ENCODE measurements around the gene MAGED2. TPM values are rescaled to one million over a fixed set of nuclear protein-coding genes. Genes with fewer than 3 reads are reported as not detected.

The MAGED2 gene
- total and polyA plus RNA-seq, 2 donors (not counting 3 experiments of a cell fraction or from before 2014, with no cell fraction given): 241 to 309 TPM

DNA sequence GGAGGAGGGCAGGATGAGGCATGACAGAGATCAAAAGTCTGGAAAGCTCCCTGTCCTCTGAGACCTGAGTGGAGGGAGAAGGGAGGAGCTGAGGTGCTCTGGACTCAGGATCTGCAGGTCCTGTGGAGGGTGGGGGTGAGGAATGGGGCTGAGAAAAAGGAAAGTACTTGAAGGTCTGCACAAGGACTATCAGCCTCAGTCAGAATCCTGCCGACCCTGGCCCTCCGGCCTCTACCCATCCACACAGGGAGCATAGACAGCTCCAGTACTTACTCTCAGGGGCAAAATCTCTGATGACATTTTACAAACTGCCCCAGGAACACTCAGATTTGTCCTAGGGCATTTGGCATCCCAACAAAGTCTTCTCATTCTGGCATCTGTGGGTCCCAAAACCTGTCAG is 8.5 kb upstream of the MAGED2 start:
- Histone ChIP-seq H3K9me3 (replicated peaks; ENCODE audit: control insufficient read depth, insufficient read depth, low read length) (no peaks in the 10 kb centered on the region), H3K4me2 (ENCODE audit: insufficient read depth, low read length) (no peak overlapping the region), H3K36me3 (ENCODE audit: control insufficient read depth in 2 of 2, extremely low read depth in 1 of 2, insufficient read depth in 2 of 2, low read length in 2 of 2) (no peaks in the 10 kb centered on the region), H3K27ac (ENCODE audit: insufficient read depth, low read depth, low read length) (no peak overlapping the region), H3K4me3 (replicated peaks in 1 of 3; ENCODE audit: insufficient read depth in 1 of 3, low read depth in 1 of 3, low read length in 3 of 3) (no peak overlapping the region), H3K9me1 (replicated peaks; ENCODE audit: control insufficient read depth, extremely low read depth, insufficient read depth, low read length) (no peaks in the 10 kb centered on the region), H3K4me1 (ENCODE audit: control insufficient read depth, extremely low read depth, insufficient read depth, low read length) (no peaks in the 10 kb centered on the region), H3K9ac (replicated peaks; ENCODE audit: extremely low read depth, insufficient read depth, low read length) (no peak overlapping the region), H4K20me1 (replicated peaks; ENCODE audit: control insufficient read depth, extremely low read depth, insufficient read depth, low read length) (no peaks in the 10 kb centered on the region), H3K79me2 (ENCODE audit: control insufficient read depth, insufficient read depth, low read length) (no peaks in the 10 kb centered on the region), H3K27me3 (ENCODE audit: control insufficient read depth in 2 of 2, insufficient read depth in 2 of 2, low read length in 2 of 2) (peaks cover 0 to 8% of the 10 kb centered on the region in 2 experiments), H2AFZ (ENCODE audit: low read depth, low read length) (no peak overlapping the region)
- no peak for FAIRE-seq
- TF ChIP-seq JUN (IDR thresholded peaks at IDR 0.05; ENCODE audit: borderline replicate concordance, insufficient read depth, insufficient read length, low read depth) (no peak), POLR2A (IDR thresholded peaks at IDR 0.05; ENCODE audit: low read depth, low read length) (no peak), GATA2 (IDR thresholded peaks at IDR 0.05; ENCODE audit: insufficient read depth, insufficient read length, low read depth, low read length) (no peak), POLR2AphosphoS5 (IDR thresholded peaks at IDR 0.05; ENCODE audit: insufficient read depth, low read depth, low read length) (no peak), FOS (IDR thresholded peaks at IDR 0.05; ENCODE audit: borderline replicate concordance, insufficient read depth, low read length) (no peak)
- TF ChIP-seq, protein P1, sequence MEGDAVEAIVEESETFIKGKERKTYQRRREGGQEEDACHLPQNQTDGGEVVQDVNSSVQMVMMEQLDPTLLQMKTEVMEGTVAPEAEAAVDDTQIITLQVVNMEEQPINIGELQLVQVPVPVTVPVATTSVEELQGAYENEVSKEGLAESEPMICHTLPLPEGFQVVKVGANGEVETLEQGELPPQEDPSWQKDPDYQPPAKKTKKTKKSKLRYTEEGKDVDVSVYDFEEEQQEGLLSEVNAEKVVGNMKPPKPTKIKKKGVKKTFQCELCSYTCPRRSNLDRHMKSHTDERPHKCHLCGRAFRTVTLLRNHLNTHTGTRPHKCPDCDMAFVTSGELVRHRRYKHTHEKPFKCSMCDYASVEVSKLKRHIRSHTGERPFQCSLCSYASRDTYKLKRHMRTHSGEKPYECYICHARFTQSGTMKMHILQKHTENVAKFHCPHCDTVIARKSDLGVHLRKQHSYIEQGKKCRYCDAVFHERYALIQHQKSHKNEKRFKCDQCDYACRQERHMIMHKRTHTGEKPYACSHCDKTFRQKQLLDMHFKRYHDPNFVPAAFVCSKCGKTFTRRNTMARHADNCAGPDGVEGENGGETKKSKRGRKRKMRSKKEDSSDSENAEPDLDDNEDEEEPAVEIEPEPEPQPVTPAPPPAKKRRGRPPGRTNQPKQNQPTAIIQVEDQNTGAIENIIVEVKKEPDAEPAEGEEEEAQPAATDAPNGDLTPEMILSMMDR (IDR thresholded peaks at IDR 0.05; ENCODE audit: extremely low read depth in 1 of 2, insufficient read depth in 1 of 2, low read depth in 1 of 2, low read length in 2 of 2): no peak
- CTCF ChIA-PET: no interaction called here
- intact Hi-C loops (cut with micrococcal nuclease) (no loop called here), dilution Hi-C loops (cut with MboI; ENCODE audit: extremely low pct_ligation_motif_present, low sequenced_read_pairs) (no loop called here)
- BruUV-seq (replicated peaks): no TSS peak
- DNase-seq (ENCODE audit: low read depth, low spot score): no peak
- POLR2A ChIA-PET: no interaction called here
